ENCODE results near the gene CRTC2.

The CRTC2 gene

DNA sequence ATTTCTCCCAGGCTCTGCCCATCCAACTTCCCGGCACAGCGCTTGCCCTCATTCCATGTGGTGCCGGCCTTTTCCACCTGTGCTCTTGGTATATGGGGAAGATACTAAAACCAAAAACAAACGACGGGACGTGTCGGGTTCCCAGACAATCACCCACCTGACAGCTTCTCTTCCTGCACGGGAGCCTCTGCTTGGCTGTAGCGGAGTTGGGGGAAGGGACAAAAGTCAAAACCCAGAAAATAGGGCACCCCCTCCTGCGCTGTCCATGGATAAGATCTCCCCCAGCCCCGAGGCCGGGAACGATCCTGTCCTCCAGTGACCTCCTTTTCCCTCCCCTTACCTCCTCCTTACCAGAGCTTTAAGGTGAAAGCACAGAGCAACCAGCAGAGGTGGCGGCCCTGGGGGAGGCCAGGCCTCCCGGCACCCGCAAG lies 18.4 kb upstream of the CRTC2 start:
- no peak for DNase-seq (ENCODE audit: low spot score)

DNA sequence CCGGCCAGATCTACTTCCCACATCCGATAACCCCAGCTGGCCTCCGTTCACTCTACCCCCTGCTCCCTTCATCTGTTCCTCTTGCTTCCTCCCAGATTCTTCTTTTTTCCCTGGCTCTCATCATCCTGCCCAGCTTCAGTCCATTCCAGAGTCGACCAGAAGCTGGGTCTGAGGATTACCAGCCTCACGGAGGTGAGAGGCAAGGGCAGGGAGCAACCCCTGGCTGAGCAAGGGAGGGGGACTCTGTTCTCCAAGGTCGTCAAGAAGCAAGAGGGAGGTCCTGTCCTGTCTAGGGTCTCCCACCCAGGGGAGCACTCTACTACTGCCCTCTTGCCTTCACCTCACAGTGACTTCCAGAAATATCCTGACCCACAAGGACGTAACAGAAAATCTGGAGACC lies 15.1 kb upstream of the CRTC2 start:
- no peak for DNase-seq (ENCODE audit: low spot score)

DNA sequence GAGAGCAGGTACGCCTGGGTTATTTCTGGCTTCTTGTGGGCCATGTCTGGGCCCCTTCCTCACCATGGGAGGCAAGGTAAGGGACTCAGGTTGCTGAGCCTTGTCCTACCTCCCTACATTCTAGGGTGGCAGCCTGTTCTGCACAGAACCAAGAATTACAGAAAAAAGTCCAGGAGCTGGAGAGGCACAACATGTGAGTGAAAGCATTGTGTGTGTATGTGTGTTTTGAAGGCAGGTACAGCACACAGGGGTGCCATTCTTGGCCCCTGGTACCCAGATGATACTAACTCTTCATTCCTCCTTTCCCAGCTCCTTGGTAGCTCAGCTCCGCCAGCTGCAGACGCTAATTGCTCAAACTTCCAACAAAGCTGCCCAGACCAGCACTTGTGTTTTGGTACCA lies 14.7 kb upstream of the CRTC2 start:
- DNase-seq (ENCODE audit: low spot score): no peak

DNA sequence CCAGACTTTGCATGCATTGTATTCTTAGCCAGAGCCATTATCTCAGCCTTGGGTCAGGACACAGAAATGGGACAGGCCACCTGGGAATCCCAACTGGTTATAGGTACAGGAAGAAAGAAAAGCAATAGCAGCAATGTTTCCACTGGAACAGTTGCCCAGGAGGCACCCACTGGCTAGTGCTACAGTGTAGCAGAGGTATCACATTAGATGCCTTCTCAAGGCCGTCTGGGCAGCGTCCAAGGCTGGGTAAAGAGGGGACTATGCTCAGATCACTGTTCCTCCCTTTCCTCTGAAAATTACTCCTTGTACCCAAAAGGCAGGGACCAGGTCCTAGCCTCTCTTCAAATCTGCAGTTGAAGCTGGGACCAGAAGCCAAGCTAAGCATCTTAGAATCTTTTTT lies 11.9 kb upstream of the CRTC2 start:
- no peak for DNase-seq (ENCODE audit: low spot score)

DNA sequence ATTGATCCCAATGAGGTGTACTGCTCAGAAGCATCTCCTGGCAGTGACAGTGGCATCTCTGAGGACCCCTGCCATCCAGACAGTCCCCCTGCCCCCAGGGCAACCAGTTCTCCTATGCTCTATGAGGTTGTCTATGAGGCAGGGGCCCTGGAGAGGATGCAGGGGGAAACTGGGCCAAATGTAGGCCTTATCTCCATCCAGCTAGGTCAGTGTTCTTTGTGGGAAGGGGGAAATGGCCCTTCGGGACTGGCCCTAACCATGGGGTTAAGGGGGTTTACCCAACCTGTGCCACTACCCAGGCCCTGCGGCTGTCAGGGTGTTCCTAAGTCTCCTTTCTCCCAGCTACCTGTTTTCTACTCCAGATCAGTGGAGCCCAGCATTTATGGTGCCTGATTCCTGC lies 10.6 kb upstream of the CRTC2 start:
- no peak for DNase-seq (ENCODE audit: low spot score)

DNA sequence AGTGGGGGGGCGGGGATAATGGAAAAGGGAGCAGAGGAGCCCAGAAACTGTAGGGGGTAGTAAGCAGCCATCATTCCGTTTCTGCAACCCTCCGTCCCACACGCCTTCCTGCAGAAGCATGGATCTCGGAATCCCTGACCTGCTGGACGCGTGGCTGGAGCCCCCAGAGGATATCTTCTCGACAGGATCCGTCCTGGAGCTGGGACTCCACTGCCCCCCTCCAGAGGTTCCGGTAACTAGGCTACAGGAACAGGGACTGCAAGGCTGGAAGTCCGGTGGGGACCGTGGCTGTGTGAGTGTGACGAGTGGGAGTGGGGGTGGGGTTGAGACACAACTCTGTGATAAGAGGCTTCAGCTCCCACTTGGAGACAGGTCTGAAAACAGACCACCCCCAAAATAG lies 10.0 kb upstream of the CRTC2 start:
- no peak for DNase-seq (ENCODE audit: low spot score)

DNA sequence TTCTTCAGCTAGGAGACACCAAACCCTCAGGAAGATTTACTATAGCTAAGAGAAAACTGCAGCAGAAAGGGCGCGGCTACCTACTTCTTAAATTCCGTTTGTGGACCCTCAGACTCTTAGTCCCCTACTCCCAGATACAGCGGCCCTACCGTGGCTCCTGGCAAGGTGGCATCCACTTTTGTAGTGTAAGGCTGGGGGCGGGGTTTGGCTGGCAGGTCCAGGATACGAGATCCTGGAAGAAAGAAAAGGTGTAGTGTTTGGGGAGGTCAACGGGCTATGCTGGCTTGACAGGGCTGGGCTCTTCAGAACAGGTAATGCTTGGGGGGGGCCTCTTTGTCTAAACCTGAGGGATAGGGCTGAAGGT lies 9.6 kb upstream of the CRTC2 start:
- DNase-seq (ENCODE audit: low spot score): no peak

DNA sequence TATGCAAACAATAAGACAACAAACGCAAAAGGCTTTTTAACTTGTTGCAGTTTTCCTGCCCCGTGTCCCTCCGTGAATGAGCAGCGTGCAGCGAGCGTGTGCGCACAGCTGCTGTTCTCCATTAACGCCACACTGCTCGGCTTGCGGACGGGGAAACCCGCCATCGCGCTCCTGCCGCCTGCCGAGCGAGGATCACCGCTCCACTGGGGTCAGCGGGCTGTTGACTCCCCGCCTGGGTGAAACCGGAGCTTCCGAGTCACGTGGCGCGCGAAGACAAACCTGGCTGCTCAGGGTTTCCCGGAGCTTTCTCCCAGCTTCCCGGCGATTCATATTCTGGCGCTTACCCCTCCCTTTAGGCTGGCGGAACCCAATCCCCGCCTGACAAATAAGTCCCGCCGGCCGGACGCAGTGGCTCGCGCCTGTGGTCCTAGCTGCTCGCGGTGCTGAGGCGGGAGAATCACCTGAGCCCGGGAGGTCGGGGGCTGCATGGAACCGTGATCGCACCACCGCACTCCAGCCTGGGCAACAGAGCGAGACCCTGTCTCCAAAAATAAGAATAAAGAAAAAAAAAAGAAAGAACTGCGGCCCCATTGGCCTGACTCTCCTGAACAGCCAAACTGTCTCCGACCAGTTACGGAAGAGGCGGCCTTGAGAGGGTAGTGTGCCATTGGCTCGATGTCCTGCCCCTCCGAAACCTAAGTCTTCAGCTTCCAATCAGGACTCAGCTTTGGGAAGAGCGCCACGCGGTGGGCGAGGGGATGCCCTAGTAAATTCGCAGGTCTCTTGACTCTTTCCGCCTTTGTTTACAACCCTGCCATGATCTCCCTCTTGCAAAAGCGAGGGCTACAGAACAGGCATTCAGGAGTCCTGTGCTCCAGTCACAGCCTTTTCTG lies 8.9 kb upstream of the CRTC2 start, which contains the start of gene CREB3L4:
TSS of gene CREB3L4 (plus strand) at position 796 of the 893 bp plus-strand sequence. CDS start 624 bp downstream, outside the sequence.
- DNase-seq (ENCODE audit: low spot score): peak; percentile 97

DNA sequence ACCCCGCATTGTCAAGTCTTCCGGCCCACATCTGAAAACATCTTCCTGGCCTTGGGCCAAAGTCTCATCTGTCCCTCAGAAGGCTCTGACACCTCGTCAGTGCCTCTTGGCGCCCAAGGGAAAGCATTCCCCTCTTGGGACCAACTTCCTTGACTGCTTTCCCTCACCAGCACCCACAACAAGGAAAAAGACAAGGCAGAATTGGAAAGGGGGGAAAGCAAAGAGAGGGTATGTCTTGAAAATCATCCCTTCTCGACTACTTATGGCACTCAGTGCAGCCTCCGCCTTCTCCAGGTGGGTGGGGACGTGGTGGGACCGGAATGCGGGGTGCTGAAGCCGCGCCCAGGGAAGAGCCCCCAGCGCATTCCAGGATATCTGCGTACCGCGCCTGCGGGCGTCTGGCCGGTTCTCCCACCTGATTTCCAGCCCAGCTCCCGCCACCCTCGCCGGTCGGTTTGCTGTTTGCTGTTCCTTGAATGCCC lies 5.5 kb upstream of the CRTC2 start:
- DNase-seq (ENCODE audit: low spot score): peak; percentile 79

DNA sequence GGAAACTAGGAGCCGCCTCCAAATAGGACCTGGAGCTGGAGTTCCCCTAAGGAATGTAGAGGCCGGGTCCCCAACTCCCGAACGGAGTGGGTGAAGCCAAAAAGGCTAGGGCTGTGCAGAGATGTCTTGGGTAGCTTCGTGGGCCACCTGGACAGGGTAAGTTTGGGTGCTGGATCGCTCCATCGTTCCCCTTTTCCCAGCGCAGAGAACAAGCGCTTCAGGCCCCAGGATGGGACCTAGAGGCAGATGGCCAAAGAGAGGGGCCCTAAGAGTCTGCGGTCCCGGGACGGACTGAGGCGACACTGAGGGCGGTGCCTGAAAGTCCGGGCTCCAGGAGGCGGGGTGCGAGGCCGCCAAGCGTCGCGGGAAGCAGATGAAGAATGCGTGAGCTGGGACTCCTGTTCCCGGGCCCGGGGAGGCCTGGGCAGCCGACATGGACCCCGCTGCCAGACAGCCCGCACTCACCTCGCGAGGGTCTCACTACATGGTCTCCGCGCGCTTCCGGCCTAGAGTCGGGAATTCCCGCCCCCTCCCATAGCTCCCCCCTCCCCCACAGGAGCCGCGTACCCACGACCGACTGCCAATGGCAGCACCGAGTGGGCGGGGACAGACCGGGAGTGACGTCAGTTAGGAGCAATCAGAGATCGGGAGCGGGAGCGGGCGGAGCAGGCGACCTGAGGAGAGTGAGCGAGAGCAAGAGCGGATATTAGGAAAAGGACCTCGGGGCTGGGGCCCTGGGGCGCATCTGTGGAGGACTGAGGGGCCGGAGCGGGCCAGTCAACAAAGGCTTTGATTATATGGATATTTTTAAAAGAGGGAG lies 4.8 kb upstream of the CRTC2 start, which contains the start of gene SLC39A1:
TSS of gene SLC39A1 (minus strand) at position 508 of the 820 bp plus-strand sequence. CDS start 822 bp downstream, outside the sequence.
- peak; percentile 97 for DNase-seq (ENCODE audit: low spot score)

DNA sequence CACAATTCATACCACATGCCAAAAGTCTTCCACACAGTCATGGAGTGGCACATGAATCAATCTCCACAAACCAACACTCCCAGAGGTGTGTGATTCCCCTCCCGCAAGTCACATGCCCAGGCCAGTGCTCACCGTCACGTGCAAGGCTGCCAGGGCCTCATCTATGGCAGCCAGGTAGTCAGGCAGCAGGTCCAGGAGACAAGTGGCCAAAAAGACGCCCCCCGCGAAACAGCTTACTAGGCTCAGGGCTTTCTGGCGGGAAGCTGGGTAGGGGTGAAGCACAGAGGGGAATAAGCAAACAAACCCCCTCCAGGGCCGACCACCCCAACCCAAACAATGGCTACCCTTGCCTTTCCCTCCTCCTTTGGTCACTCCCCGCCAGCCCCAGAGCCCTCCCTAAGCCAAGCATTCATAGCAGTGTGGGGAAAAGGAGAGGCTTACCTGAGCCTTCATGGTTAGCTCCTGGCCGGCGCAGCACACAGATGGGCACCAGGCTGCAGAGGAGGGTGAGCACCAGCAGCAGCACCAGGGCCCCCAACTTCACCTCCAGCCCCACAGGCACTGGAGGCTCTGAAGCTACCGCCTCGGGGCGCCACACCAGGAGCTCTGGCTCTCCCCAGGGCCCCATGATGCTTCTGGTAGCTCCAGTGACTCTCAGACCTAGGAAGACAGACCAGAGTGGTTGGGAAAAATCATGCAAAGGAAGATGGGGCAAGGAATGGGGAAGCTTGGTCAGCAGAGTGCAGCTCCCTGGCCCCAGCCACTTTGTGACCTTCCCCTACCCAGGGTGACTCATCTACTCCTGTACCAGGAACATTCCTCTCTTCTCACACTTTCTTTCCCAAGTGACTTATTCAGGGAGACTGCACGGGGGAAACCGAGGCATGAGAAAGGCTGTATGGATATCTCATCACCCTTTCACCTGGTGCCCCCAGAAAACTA lies 3.9 kb upstream of the CRTC2 start:
- peak; percentile 85 for DNase-seq (ENCODE audit: low spot score)

DNA sequence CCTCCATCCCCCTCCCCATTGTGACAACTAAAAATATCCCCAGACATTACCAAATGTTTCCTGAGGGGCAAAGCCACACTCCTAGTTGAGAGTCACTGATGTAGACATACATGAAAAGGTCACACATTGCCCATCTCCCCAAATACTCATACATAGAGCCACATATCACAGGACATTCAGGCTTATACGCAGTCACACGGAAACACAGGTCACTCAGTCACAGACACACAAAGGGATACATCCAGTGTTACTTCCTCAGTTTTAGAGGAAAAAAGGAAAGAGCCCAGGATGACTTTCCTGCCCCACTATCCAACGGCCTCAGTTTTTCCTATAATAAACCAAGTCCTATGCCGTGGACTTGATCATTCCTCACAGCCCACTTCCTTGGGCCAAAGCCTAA lies 3.0 kb upstream of the CRTC2 start:
- no peak for DNase-seq (ENCODE audit: low spot score)

DNA sequence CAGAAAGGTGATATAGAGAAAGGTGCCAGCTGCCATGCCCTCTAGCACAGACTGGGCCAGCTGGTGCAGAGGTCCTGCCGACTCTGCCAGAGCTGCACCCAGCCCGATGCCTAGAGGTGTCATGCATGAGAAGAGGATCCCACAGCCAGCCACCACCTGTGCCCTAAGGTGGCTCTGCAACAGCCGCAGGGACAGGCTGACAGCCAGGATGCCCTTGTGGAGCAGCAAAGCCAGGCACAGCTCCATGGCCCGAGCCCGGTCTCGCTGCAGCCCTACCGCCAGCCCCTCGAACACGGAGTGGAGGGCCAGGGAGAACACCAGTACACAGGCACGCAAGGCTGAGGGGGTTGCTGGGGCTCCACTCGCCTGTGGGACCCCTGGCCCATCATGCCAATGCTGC lies 1.8 kb upstream of the CRTC2 start:
- DNase-seq (ENCODE audit: low spot score): no peak

DNA sequence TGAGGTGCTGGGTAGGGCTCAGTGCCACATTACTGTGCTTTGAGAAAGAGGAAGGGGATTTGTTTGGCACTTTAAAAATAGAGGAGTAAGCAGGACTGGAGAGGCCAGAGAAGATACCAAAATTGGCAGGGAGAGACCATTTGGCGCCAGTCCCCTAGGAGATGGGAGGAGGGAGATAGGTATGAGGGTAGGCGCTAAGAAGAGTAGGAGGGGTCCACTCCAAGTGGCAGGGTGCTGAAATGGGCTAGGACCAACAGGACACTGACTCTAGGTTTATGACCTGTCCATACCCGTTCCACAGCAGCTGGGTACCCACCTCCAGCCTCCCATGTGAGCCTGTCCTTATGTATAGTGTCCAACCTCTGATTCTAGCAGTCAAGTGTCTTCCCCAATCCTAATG lies 1.0 kb upstream of the CRTC2 start:
- DNase-seq (ENCODE audit: low spot score): no peak

DNA sequence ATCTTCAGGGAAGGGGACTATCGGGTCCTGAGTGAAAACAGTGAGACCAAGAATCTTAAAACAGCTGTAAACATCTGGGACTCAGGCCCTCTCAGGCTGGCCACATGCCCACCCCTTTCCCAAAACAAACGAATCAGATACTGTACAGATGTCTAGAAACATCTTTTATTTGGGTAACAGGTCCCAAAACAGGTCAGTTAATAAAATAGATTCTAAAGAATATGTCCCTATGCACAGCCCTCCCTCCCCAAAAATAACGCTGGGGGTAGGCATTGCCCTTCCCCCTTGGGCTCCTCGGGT lies 499 bp upstream of the CRTC2 start:
- no peak for DNase-seq (ENCODE audit: low spot score)

DNA sequence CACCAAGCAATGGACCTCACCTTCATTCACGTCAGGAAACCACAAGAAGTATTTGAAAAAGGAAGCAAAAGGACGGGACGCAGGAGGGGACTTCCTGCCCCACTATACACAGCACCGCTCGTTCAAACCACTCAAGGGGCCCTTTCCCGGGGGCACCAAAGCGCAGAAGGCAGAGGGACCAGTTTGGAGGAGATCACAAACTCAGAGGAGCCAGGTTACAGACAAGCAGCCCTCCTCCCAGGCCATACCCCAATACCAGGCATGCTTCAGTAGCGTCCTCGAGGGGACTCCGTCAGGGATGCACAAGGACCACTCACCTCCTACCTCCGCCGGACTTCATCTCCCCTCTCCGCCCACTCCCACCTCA lies 685 bp downstream of the CRTC2 start:
- DNase-seq (ENCODE audit: low spot score): peak; percentile 38

DNA sequence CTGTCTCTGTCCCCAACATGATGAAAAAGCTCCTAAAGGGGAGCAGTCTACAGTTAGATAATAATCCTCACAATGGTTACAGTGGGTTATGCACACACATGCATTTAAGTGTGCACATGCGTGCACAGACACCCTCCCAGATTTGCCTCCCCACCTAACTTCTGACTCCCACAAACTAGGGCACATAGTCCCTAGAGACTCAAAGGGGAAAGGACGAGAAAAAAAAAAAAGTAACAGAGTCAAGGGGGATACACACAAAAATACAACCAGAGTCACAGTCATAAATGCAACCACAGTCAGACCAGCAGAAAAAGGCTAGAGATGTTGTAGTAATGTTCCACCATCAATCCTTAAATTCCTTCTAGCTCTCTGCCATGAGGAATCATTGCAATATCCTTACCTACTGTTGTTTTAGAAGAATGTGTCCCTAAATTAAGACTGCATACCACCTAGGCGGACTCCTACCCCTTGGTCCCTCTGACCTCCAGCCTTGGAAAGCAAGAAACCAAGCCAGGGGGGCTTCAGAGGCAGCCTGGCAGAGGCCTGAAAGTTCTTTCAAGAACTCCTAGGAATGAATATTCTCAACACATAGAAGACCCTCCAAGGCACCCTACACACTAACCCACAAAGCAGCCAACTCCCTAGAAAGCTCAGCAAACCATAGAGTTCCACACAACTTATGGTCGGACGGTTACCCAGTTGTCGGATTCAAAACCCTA lies 1.3 kb downstream of the CRTC2 start:
- DNase-seq (ENCODE audit: low spot score): no peak

DNA sequence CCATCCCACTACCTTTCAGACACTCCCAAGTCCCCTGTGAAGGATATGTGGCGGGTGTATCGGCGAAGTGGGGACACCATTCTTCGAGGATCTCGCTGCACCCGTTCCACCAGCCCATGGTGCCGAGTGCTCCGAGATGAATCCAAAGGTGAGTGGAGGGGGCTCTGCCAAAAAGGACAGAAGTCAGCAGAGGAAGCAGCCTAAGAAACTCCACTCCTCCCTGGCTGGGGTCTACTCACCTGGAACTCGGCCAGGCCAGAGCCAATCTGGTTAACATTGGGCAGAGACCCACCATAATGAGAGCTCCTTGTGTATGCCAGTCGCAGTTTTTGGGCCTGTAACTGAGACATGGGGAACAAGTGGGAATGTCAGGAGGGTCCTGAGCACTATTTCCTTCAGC lies 3.6 kb downstream of the CRTC2 start:
- DNase-seq (ENCODE audit: low spot score): no peak

DNA sequence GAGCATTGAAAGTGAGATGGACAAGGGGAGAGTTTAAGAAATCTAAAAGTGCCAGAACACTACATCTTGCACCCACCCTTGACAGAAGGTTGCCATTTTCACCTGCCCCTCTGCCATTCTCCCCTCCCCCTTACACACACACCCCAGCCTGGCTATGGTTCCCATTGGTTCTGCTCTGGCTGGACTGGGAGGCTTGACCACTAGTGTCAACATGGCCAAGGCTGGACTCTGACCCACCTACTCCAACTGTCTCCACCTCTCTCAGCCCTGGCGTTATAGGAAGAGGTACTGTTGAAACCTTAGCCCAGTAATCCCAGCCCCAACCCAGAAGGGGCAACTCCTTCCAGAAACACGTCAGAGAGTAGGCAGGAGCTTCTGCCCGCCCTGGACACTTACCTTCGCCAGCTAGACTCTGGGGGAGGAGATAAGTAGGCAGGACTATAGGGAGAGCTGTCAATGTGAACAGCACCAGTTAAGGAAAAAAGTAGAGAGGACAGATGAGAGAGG lies 4.5 kb downstream of the CRTC2 start:
- no peak for DNase-seq (ENCODE audit: low spot score)

DNA sequence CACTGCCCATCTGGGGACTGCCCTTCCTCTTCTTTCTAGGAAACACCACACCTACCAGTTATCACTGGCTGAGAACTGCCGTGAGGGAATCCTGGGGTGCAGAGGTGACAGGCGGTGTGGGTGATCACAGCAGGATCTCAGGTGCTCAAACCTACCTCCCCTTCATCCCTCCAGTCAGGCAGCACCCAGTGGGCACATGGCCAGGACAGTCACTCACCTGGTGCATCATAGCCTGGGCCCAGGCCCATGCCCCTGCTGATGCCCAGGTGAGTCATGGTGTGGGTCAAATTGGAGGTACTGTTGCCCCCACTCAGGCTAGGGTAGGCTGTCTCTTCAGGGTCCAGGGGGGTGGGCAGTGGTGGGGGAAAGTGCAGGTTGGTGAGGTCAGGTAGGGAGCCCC lies 6.6 kb downstream of the CRTC2 start:
- no peak for DNase-seq (ENCODE audit: low spot score)

DNA sequence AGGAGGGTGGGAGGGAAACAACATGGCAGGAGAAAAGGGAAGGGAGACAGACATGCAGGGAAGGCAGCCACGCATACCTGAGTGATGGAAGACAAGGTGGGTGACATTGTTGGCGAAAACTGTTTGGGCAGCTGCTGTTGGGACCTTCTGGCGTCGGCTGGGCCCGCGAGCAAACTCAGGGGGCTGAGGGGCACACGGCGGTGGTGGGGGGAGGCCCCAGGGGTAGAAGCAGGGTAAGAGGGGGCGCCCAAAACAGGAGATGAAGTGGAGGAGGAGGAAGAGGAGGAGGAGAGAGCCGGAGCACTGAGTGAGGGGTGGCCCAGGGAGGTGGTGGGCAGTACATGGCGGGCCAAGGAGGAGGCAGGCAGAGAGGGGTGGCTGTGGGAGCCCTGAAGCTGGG lies 7.2 kb downstream of the CRTC2 start:
- DNase-seq (ENCODE audit: low spot score): no peak

All from RKO (cell line).